HG03558 (cell line): Measurements from ENCODE around the gene DLG1.
A peak's percentile ranks its signal among the peaks of the same experiment; 100 is the strongest.

Experiments used
- ATAC-seq: cut with Tn5 transposase; IDR thresholded peaks from one replicate; pipeline ENCODE4 v1.9.1; 2021; ENCODE audit warnings: moderate number of reproducible peaks; ENCODE audit not compliant: unreplicated experiment; ENCODE audit errors: extremely low read depth

The DLG1 gene

GRCh38 chr3:197007296-197007940 is 291.0 kb downstream of the DLG1 start:
- ATAC-seq, result no peak

- ATAC-seq, result no peak
These were observed 291.6 kb downstream of the DLG1 start for GRCh38 chr3:197006860-197007259.

GRCh38 chr3:197006446-197006845 is 292.0 kb downstream of the DLG1 start:
- no peak for ATAC-seq

GRCh38 chr3:197003461-197004385 is 294.7 kb downstream of the DLG1 start:
- no peak for ATAC-seq

GRCh38 chr3:197002701-197003454 is 295.5 kb downstream of the DLG1 start:
- ATAC-seq, result peak; percentile 60

- ATAC-seq, result no peak
These were observed 296.3 kb downstream of the DLG1 start for GRCh38 chr3:197001972-197002700.

GRCh38 chr3:197001106-197001971 is 297.1 kb downstream of the DLG1 start:
- ATAC-seq, result no peak

GRCh38 chr3:197000211-197000610 is 298.2 kb downstream of the DLG1 start:
- no peak for ATAC-seq

GRCh38 chr3:196998966-196999760 is 299.2 kb downstream of the DLG1 start:
- no peak for ATAC-seq

- no peak for ATAC-seq
These were observed 301.1 kb downstream of the DLG1 start for GRCh38 chr3:196997311-196997710.

GRCh38 chr3:196996454-196997265 is 301.8 kb downstream of the DLG1 start:
- no peak for ATAC-seq

- ATAC-seq, result no peak
These were observed 302.6 kb downstream of the DLG1 start for GRCh38 chr3:196995646-196996355.

GRCh38 chr3:196995027-196995426 is 303.4 kb downstream of the DLG1 start:
- no peak for ATAC-seq

- ATAC-seq, result no peak
These were observed 304.4 kb downstream of the DLG1 start for GRCh38 chr3:196994056-196994455.
